HL-60 (cell line): ENCODE measurements around the gene PRRG2.

Source experiments
- DNase-seq, 2 experiments: peaks; one replicate each; pipeline ENCODE4 v3.0.0-alpha.2; 2010 to 2020; ENCODE audit warnings: low read depth in 1 of 2, low spot score in 1 of 2
- H3K27ac ChIP-seq: fragments of 250-450 bp; sonication (Bioruptor Pico); replicated peaks from 2 replicates; pipeline ENCODE4 v1.5.1; 2020; ENCODE audit warnings: mild to moderate bottlenecking, moderate library complexity
- H3K27me3 ChIP-seq: fragments of 250-450 bp; sonication (Bioruptor Pico); 2 replicates; pipeline ENCODE4 v1.5.1; 2021; ENCODE audit warnings: mild to moderate bottlenecking, moderate library complexity; ENCODE audit not compliant: insufficient read depth, poor library complexity, severe bottlenecking
- H3K4me3 ChIP-seq: replicated peaks from 2 replicates; pipeline ENCODE4 v1.5.1; 2011; ENCODE audit warnings: mild to moderate bottlenecking, control low read depth, low read length; ENCODE audit not compliant: insufficient read depth
- GABPA ChIP-seq: IDR thresholded peaks from 2 replicates; pipeline ENCODE4 v1.6.1; 2012; ENCODE audit warnings: low read depth
- POLR2AphosphoS5 ChIP-seq: IDR thresholded peaks from 2 replicates; pipeline ENCODE4 v1.6.1; 2012; ENCODE audit warnings: low read depth
- SPI1 ChIP-seq: IDR thresholded peaks from 2 replicates; pipeline ENCODE4 v1.6.1; 2012; ENCODE audit warnings: low read depth, mild to moderate bottlenecking, borderline replicate concordance
- TF ChIP-seq, protein P1 (sequence below): IDR thresholded peaks from 2 replicates; pipeline ENCODE4 v1.6.1; 2012; ENCODE audit warnings: low read depth; ENCODE audit not compliant: insufficient replicate concordance
- TF ChIP-seq, protein P2 (sequence below): IDR thresholded peaks from one replicate; pipeline ENCODE4 v1.5.1; 2011; ENCODE audit warnings: low read length, control low read depth, inconsistent platforms; ENCODE audit not compliant: insufficient read depth

The PRRG2 gene

DNA sequence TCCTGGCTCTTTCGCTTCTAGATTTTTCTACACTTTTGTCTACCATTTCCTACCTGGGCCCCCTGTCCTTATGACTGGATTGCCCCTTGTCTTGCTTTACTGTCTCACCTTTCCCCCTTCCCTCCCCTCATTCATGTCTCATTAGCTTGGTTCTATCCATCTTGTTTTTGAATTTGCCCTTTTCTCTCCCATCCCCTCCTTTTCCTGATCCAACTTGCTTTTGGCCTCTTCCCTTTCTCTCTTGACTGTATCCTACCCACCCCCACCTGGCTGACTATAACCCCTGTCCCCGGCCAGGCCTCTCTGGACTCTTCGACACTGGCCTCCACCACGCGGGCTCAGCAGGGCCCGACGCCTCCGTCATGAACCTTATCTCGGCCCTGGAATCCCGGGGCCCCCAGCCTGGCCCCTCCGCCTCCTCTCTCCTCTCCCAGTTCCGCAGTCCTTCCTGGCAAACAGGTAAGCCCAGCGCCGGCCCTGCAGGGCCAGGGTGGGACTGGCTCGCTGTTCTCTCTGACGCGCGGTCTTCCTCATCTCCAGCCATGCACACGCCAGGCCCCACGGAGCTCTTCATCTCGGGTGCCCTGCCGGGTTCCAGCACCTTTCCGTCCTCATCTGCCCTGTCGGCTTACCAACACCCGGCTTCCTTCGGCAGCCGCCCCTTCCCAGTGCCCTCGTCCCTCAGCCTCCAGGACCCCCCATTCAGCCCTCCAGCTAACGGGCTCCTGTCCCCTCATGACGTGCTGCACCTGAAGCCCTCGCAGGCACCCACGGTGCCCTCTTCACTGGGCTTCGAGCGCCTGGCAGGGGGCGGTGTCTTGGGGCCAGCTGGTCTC, 13.3 kb downstream of the PRRG2 start:
- Histone ChIP-seq H3K27ac (no peak overlapping the region), H3K4me3 (no peak overlapping the region), H3K27me3 (no peaks in the 10 kb centered on the region)
- no peak for TF ChIP-seq GABPA
- TF ChIP-seq, protein P1, sequence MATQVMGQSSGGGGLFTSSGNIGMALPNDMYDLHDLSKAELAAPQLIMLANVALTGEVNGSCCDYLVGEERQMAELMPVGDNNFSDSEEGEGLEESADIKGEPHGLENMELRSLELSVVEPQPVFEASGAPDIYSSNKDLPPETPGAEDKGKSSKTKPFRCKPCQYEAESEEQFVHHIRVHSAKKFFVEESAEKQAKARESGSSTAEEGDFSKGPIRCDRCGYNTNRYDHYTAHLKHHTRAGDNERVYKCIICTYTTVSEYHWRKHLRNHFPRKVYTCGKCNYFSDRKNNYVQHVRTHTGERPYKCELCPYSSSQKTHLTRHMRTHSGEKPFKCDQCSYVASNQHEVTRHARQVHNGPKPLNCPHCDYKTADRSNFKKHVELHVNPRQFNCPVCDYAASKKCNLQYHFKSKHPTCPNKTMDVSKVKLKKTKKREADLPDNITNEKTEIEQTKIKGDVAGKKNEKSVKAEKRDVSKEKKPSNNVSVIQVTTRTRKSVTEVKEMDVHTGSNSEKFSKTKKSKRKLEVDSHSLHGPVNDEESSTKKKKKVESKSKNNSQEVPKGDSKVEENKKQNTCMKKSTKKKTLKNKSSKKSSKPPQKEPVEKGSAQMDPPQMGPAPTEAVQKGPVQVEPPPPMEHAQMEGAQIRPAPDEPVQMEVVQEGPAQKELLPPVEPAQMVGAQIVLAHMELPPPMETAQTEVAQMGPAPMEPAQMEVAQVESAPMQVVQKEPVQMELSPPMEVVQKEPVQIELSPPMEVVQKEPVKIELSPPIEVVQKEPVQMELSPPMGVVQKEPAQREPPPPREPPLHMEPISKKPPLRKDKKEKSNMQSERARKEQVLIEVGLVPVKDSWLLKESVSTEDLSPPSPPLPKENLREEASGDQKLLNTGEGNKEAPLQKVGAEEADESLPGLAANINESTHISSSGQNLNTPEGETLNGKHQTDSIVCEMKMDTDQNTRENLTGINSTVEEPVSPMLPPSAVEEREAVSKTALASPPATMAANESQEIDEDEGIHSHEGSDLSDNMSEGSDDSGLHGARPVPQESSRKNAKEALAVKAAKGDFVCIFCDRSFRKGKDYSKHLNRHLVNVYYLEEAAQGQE = no peak
- TF ChIP-seq, protein P2, sequence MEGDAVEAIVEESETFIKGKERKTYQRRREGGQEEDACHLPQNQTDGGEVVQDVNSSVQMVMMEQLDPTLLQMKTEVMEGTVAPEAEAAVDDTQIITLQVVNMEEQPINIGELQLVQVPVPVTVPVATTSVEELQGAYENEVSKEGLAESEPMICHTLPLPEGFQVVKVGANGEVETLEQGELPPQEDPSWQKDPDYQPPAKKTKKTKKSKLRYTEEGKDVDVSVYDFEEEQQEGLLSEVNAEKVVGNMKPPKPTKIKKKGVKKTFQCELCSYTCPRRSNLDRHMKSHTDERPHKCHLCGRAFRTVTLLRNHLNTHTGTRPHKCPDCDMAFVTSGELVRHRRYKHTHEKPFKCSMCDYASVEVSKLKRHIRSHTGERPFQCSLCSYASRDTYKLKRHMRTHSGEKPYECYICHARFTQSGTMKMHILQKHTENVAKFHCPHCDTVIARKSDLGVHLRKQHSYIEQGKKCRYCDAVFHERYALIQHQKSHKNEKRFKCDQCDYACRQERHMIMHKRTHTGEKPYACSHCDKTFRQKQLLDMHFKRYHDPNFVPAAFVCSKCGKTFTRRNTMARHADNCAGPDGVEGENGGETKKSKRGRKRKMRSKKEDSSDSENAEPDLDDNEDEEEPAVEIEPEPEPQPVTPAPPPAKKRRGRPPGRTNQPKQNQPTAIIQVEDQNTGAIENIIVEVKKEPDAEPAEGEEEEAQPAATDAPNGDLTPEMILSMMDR = no peak
- no peak for DNase-seq

DNA sequence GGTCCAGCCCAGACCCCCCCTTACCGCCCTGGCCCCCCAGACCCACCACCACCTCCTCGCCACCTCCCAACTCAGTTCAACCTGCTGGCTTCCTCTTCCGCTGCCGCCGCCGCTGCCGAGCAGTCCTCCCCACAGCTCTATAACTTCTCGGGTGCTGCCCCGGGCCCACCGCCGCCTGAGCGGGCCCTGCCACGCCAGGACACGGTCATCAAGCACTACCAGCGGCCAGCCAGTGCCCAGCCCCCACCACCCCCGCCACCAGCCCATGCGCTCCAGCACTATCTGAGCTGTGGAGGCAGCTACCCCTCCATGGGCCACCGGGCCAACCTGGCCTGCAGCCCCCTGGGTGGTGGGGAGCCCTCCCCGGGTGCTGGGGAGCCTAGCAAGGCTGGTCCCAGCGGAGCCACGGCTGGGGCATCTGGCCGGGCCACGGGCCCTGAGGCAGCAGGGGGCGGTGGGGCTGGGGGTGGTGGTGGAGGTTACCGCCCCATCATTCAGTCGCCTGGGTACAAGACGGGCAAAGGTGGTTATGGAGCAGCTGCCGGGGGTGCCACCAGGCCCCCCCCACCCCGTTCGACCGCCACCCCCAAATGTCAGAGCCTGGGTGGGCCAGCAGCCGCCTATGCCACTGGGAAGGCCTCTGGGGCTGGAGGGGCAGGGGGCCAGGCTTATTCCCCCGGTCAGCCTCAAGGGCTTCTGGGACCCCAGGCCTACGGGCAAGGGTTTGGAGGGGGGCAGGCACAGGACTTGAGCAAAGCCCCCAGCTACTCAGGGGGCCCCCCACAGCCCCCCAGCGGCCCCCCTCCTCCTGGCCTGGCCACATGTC, 14.1 kb downstream of the PRRG2 start:
- Histone ChIP-seq H3K4me3 (no peak overlapping the region), H3K27ac (no peak overlapping the region), H3K27me3 (no peaks in the 10 kb centered on the region)
- TF ChIP-seq, protein P1 = no peak
- TF ChIP-seq POLR2AphosphoS5 (no peak), GABPA (no peak), SPI1 (no peak)
- TF ChIP-seq, protein P2 = no peak
- DNase-seq = no peak

DNA sequence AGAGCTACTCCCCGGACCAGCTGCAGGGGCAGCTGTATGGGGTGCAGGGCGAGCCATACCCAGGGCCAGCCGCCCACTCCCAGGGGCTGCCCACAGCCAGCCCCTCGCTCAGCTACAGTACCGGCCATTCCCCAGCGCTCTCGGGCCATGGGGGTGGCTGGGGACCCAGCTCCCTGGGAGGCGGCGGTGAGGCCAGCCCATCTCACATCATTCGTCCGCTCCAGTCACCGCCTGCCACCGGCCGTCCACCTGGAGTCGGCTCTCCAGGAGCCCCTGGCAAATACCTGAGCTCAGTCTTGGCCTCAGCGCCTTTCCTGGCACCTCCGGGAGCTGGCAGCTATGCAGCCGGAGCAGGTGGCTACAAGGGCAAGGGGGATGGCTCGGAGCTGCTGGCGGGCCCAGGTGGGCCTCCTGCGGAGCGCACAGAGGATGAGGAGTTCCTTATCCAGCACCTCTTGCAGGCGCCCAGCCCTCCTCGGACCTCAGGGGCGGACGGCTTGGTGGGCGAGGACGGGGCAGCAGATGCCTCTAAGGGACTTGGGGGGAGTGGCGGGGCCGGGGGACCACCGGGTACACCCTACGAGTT, 14.8 kb downstream of the PRRG2 start:
- no peaks in the 10 kb centered on the region for H3K27me3 ChIP-seq
- no peak overlapping the region for H3K27ac ChIP-seq
- no peak for DNase-seq
- no peak overlapping the region for H3K4me3 ChIP-seq
- TF ChIP-seq SPI1 (no peak), GABPA (no peak), POLR2AphosphoS5 (no peak)
- TF ChIP-seq, protein P2 = no peak
- TF ChIP-seq, protein P1 = no peak
